Brain microvascular endothelial cell (primary cell): ENCODE measurements around the gene EPAS1.

Experiments used
- DNase-seq: peaks from one replicate; pipeline ENCODE4 v3.0.0-alpha.2; 2020
- H3K27ac ChIP-seq: fragments of 250-450 bp; sonication (Bioruptor Pico); 2 replicates; pipeline ENCODE4 v1.5.1; 2020; ENCODE audit warnings: mild to moderate bottlenecking, moderate library complexity
- H3K27me3 ChIP-seq: fragments of 250-450 bp; sonication (Bioruptor Pico); replicated peaks from 2 replicates; pipeline ENCODE4 v1.5.1; 2020; ENCODE audit warnings: mild to moderate bottlenecking
- H3K36me3 ChIP-seq: fragments of 250-450 bp; sonication (Bioruptor Pico); replicated peaks from 2 replicates; pipeline ENCODE4 v1.5.1; 2020; ENCODE audit warnings: mild to moderate bottlenecking
- H3K4me3 ChIP-seq: 2 replicates; pipeline ENCODE4 v1.5.1; 2011; ENCODE audit warnings: low read depth, mild to moderate bottlenecking, control low read depth, low read length, moderate library complexity
- CTCF ChIP-seq: IDR thresholded peaks from 2 replicates; pipeline ENCODE4 v1.5.1; 2011; ENCODE audit warnings: low read depth, mild to moderate bottlenecking, moderate library complexity, low read length, control low read depth, inconsistent platforms; ENCODE audit errors: missing control alignments
- in situ Hi-C: cut with HindIII; loops from 2 replicates; pipeline ENCODE4 v1.10.0; 2017; ENCODE audit warnings: low sequenced_read_pairs, low pct_ligation_motif_present

EPAS1 gene

GRCh38 chr2:46387292-46387691 is 90.1 kb downstream of the EPAS1 start:
- Histone ChIP-seq H3K27me3 (no peaks in the 10 kb centered on the region), H3K36me3 (peaks cover 39% of the 10 kb centered on the region), H3K4me3 (no peak overlapping the region), H3K27ac (no peak overlapping the region)
- in situ Hi-C loops = no loop called here
- DNase-seq = no peak
- TF ChIP-seq CTCF = no peak

GRCh38 chr2:46387886-46388515 is 90.8 kb downstream of the EPAS1 start:
- TF ChIP-seq CTCF = no peak
- H3K27ac ChIP-seq = no peak overlapping the region
- H3K36me3 ChIP-seq = peaks cover 32% of the 10 kb centered on the region
- no peak overlapping the region for H3K4me3 ChIP-seq
- no peak for DNase-seq
- in situ Hi-C loops = no loop called here
- no peaks in the 10 kb centered on the region for H3K27me3 ChIP-seq

DNA sequence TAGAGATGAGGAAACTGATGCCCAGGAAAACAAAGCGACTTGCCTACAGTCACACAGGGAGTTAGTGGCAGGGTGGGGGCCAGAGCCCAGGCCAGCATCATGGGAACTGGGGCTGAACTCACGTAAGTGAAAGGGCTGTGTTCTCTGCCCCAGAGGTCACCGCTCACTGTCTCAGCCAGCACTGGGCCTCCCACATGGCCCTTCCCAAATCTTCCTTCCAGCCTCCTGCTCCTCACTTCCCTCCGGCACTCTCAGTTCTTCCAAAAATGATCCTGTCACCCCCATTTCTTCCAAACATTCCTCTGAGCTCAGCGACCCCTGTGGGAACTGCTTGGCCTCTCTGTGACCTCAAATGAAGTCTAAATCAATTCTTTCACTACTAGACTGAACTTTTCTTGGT is 91.7 kb downstream of the EPAS1 start:
- Histone ChIP-seq H3K4me3 (no peak overlapping the region), H3K27ac (no peak overlapping the region), H3K27me3 (no peaks in the 10 kb centered on the region), H3K36me3 (peaks cover 24% of the 10 kb centered on the region)
- TF ChIP-seq CTCF = no peak
- in situ Hi-C loops = no loop called here
- no peak for DNase-seq

DNA sequence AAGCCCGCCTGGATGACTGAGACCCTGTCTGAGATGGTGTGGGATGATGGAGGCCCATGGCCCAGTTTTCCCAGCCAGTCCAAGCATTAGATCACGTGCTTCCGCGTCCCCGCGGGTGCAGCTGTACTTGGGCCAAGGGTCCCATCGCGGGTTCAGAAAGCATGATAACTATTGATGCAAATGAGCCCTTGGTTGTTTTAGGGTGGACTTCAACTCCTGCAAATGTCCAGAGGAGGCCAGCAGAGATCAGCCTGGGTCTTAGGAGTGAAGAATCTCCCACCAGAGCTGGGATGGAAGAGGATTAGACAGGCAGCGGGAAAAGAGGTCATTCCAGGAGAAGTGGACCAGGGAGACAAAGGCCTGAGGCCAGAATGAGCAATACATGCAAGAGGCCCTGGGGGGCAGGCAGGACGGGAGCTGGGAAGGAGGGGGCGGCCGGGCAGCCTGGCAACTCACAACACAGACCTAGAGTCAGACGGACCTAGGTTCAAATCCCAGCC is 92.3 kb downstream of the EPAS1 start:
- in situ Hi-C loops = no loop called here
- Histone ChIP-seq H3K36me3 (peaks cover 18% of the 10 kb centered on the region), H3K27ac (no peak overlapping the region), H3K4me3 (no peak overlapping the region), H3K27me3 (no peaks in the 10 kb centered on the region)
- TF ChIP-seq CTCF = no peak
- no peak for DNase-seq

GRCh38 chr2:46390036-46390435 is 92.8 kb downstream of the EPAS1 start:
- no peaks in the 10 kb centered on the region for H3K27me3 ChIP-seq
- in situ Hi-C loops = no loop called here
- no peak overlapping the region for H3K4me3 ChIP-seq
- no peak for TF ChIP-seq CTCF
- peaks cover 16% of the 10 kb centered on the region for H3K36me3 ChIP-seq
- no peak for DNase-seq
- H3K27ac ChIP-seq = no peak overlapping the region

DNA sequence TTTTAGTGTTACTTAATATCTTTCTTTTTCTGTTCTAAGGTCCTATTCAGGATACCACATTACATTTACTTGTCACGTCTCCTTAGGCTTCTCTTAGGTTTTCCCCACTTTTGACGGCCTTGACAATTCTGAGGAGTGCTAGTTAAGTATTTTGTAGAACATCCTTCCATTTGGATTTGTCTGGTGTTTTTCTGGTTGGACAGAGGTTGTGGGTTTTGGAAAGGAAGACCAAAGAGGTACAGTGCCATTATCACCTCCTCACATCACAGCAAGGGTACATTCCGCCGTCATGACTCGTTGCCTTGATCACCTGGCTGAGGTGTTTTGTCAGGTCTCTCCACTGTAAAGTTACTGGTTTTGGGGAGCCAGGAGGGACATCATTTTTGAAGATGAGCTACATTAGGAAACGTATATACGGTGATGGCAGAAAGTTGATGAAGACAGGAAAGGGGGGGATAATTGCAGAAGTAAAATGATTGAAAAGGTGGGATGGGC is 93.7 kb downstream of the EPAS1 start:
- in situ Hi-C loops = no loop called here
- DNase-seq = no peak
- Histone ChIP-seq H3K36me3 (peaks cover 13% of the 10 kb centered on the region), H3K27me3 (no peaks in the 10 kb centered on the region), H3K4me3 (no peak overlapping the region), H3K27ac (no peak overlapping the region)
- TF ChIP-seq CTCF = no peak
